ENCODE data around the gene STK11. TPM values are rescaled to one million over a fixed set of nuclear protein-coding genes. Genes with fewer than 3 reads are reported as not detected.
A peak's percentile ranks its signal among the peaks of the same experiment; 100 is the strongest.

The STK11 gene
- total and polyA plus RNA-seq, 4 donors = 30.1 to 59.5 (median 49.1) TPM

DNA sequence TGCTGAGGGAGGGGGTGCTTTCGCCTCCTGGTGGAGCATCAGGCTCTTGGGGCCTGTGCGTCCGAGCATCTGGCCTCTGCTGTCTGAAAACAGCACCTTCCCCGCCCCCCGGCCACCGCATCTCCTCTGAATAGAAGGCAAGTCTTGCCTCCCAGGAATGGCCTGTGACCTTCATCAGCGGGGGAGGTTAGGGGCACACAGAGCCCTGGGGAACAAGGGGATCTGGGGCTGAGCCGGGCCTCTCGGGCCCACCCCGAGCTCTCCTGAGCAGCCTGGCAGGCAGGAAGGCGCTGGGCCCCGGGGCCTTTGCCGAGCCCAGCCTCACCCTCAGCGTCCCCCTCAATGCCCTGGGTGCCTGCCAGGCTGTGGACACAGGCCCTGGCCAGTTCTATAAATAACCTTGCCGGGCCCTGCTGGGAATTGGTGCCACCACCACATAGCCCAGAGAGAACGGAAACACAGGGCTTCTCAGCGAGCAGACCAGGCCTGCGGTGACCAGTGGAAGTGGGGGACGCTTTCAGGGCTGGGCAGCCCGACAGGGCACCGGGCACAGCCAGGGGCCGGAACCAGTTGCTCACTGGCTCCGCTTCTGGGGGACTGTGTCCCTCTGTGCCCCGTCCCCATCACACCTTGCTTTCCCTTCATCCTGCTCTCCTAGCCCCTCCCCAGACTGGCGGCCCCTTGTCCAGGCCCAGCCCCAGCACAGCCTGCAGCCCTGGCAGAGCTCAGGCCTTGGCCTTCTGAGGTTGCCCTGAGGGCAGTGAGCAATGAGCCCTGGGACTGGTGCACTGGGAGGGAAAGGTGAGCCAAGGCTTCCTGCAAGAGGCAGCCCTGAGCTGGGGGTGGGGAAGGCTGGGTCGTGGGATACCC is 9.5 kb downstream of the STK11 start:
- intact Hi-C loops (cut with DNase I) = loop anchor here in 1 of 2 donors (2.0 kb wide), 1 partner anchor 52 kb away; no protein-coding TSS in a partner anchor
- peak; percentile 90 to 92 for DNase-seq

DNA sequence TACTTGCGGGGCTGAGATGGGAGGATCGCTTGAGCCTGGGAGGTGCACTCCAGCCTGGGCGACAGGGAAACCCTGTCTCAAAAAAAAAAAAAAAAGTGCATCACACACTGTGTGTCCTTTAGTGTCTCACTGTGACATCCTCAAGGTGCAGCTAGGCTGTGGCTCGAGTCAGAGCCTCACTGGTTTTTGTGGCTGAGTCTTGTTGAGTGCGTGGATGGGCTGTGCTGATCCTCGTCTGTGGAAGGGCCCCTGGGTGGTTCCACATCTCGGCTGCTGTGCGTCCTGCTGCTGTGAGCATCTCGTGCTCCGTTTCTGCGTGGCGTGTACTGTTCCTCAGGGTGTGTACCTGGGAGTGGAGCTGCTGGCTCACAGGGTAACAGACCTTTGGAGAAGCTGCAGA is 11.2 kb downstream of the STK11 start:
- Histone ChIP-seq H3K4me1 (ENCODE audit: control insufficient read depth in 1 of 2, insufficient read depth in 2 of 2, low read length in 2 of 2) (no peaks in the 10 kb centered on the region), H3K4me3 (ENCODE audit: low read length in 2 of 2) (no peak overlapping the region), H3K9me3 (ENCODE audit: control insufficient read depth, low read length) (no peaks in the 10 kb centered on the region), H3K36me3 (ENCODE audit: control insufficient read depth in 1 of 2, insufficient read depth in 2 of 2, low read length in 1 of 2) (peaks cover 0 to 2% of the 10 kb centered on the region in 2 donors), H3K27me3 (ENCODE audit: control insufficient read depth in 1 of 2, insufficient read depth in 2 of 2, low read length in 1 of 2) (no peaks in the 10 kb centered on the region), H3K27ac (ENCODE audit: low read depth in 1 of 2, low read length in 2 of 2) (peak overlapping the region in 1 of 2 donors; percentile 81)
- intact Hi-C loops (cut with DNase I) = no loop called here
- WGBS, 2 donors = 71 to 72% methylated on average over 12 of the region's 12 CpGs
- ATAC-seq (ENCODE audit: low FRiP score) (no peak), DNase-seq (no peak)

More for the DNA sequence above, 9.5 kb downstream of the STK11 start:
- ATAC-seq (ENCODE audit: low FRiP score) = peak; percentile 79
- H3K27me3 ChIP-seq (ENCODE audit: control insufficient read depth in 1 of 2, insufficient read depth in 2 of 2, low read length in 1 of 2) = no peaks in the 10 kb centered on the region
- H3K27ac ChIP-seq (ENCODE audit: low read depth in 1 of 2, low read length in 2 of 2) = peak overlapping the region; percentile 58 to 98
- no peaks in the 10 kb centered on the region for H3K4me1 ChIP-seq (ENCODE audit: control insufficient read depth in 1 of 2, insufficient read depth in 2 of 2, low read length in 2 of 2)
- no peaks in the 10 kb centered on the region for H3K9me3 ChIP-seq (ENCODE audit: control insufficient read depth, low read length)
- no peaks in the 10 kb centered on the region for H3K36me3 ChIP-seq (ENCODE audit: control insufficient read depth in 1 of 2, insufficient read depth in 2 of 2, low read length in 1 of 2)
- no peak overlapping the region for H3K4me3 ChIP-seq (ENCODE audit: low read length in 2 of 2)
- WGBS, 2 donors = 3 to 8% methylated on average over 25 to 26 of the region's 26 CpGs

DNA sequence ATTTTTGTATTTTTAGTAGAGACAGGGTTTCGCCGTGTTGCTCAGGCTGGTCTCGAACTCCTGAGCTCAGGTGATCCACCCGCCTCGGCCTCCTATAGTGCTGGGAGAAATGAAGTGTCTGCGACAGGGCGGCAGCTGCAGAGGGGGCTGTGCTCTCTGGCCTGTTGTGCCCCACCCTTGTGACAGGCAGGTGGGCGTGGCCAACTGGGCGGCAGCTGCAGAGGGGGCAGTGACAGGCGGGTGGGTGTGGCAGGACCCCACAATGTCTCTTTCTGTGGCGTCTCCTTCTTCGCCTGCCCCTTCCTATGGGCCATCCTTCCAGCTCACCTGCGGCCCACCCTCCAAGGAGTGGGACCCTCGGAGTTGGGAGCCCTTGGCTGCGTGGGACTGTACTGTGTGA is 11.8 kb downstream of the STK11 start:
- WGBS, 2 donors = 79 to 81% methylated on average over 15 of the region's 15 CpGs
- peak overlapping the region in 1 of 2 donors; percentile 62 for H3K27ac ChIP-seq (ENCODE audit: low read depth in 1 of 2, low read length in 2 of 2)

DNA sequence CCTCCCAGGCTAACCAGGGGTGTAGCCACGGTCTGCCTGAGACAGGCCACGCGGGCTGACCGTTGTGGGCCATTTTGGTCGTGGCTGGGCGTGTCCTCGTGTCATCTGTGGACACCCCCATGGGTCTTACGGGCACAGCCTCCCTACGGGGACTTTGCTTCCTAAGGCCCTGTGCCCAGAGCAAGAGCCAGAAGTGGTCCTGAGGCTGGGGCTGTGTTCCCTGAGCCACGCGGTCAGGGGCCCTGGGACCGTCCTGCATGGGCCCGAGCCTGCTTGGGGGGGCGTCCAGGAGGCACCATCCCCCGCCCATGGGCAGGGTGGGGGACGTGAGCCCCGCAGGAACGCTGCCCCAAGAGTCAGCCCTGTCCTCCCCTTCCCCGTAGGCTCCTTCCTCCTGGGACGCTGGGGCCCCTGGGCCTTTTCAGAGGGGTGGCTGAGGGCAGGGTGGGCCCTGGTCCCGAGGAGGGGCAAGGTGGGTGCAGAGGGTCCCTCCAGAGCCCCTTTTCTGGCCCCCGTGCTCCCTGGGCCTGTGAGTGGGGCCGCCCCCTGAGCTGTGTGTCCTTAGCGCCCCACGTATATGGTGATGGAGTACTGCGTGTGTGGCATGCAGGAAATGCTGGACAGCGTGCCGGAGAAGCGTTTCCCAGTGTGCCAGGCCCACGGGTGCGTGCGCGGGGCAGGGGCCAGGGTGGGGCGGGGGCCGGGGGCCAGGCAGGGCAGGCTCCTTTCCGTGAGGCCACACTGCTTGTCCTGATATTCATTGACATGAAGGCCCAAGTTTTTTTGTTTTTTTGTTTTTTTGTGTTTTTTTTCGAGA is 13.4 kb downstream of the STK11 start:
- 81 to 83% methylated on average over 36 to 37 of the region's 37 CpGs for WGBS, 2 donors
- intact Hi-C loops (cut with DNase I) = no loop called here
- Histone ChIP-seq H3K9me3 (ENCODE audit: control insufficient read depth, low read length) (no peaks in the 10 kb centered on the region), H3K4me1 (ENCODE audit: control insufficient read depth in 1 of 2, insufficient read depth in 2 of 2, low read length in 2 of 2) (no peaks in the 10 kb centered on the region), H3K27ac (ENCODE audit: low read depth in 1 of 2, low read length in 2 of 2) (peak overlapping the region in 1 of 2 donors; percentile 0), H3K36me3 (ENCODE audit: control insufficient read depth in 1 of 2, insufficient read depth in 2 of 2, low read length in 1 of 2) (peaks cover 0 to 2% of the 10 kb centered on the region in 2 donors), H3K27me3 (ENCODE audit: control insufficient read depth in 1 of 2, insufficient read depth in 2 of 2, low read length in 1 of 2) (no peaks in the 10 kb centered on the region), H3K4me3 (ENCODE audit: low read length in 2 of 2) (no peak overlapping the region)
- no peak for DNase-seq
- no peak for ATAC-seq (ENCODE audit: low FRiP score)

More for the DNA sequence above, 11.8 kb downstream of the STK11 start:
- intact Hi-C loops (cut with DNase I) = no loop called here
- H3K4me3 ChIP-seq (ENCODE audit: low read length in 2 of 2) = no peak overlapping the region
- no peaks in the 10 kb centered on the region for H3K9me3 ChIP-seq (ENCODE audit: control insufficient read depth, low read length)
- peaks cover 0 to 2% of the 10 kb centered on the region in 2 donors for H3K36me3 ChIP-seq (ENCODE audit: control insufficient read depth in 1 of 2, insufficient read depth in 2 of 2, low read length in 1 of 2)
- no peaks in the 10 kb centered on the region for H3K4me1 ChIP-seq (ENCODE audit: control insufficient read depth in 1 of 2, insufficient read depth in 2 of 2, low read length in 2 of 2)
- H3K27me3 ChIP-seq (ENCODE audit: control insufficient read depth in 1 of 2, insufficient read depth in 2 of 2, low read length in 1 of 2) = no peaks in the 10 kb centered on the region
- no peak for DNase-seq
- ATAC-seq (ENCODE audit: low FRiP score) = no peak

DNA sequence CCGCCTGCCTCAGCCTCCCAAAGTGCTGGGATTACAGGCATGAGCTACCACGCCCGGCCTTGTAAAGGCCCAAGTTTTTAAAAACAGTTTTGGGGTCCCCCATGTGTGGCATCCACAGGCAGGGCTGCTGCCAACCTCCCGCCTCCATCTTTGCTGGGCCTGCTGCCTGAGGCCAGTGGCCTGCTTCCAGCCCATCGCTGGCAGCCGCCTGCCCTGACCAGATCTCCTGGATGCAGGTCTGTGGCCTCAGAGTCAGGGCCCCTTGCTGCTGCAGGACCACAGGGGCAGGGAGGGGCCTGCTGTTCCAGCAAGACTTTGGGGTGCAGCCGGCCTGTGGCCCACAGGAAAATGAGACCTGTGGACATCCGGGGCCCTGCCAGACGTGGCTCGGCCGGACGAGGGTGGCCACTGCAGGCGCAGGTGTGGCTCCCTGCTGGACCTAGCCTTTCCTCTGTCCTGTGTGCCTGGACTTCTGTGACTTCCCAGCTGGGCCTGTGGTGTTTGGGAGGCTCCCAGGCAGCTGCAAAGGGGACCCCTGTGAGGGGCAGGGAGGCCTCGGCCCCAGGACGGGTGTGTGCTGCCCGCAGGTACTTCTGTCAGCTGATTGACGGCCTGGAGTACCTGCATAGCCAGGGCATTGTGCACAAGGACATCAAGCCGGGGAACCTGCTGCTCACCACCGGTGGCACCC is 14.4 kb downstream of the STK11 start:
- intact Hi-C loops (cut with DNase I) = loop anchor here in 1 of 2 donors (2.0 kb wide), 1 partner anchor 19 kb away; the partner anchor contains the start of gene CBARP
- H3K4me1 ChIP-seq (ENCODE audit: control insufficient read depth in 1 of 2, insufficient read depth in 2 of 2, low read length in 2 of 2) = no peaks in the 10 kb centered on the region
- 77 to 83% methylated on average over 19 of the region's 19 CpGs for WGBS, 2 donors

DNA sequence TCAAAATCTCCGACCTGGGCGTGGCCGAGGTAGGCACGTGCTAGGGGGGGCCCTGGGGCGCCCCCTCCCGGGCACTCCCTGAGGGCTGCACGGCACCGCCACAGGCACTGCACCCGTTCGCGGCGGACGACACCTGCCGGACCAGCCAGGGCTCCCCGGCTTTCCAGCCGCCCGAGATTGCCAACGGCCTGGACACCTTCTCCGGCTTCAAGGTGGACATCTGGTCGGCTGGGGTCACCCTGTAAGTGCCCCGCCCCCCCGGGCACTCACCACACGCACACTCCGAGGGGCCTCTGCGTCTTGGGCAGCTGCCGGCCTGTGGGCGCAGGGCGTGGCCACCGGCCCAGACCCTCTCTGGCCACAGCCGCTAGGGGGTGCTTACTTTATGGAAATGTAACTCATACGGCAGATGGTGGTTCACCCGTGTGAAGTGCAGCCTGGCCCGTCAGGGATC is 14.9 kb downstream of the STK11 start:
- no peaks in the 10 kb centered on the region for H3K9me3 ChIP-seq (ENCODE audit: control insufficient read depth, low read length)
- WGBS, 2 donors = 82 to 84% methylated on average over 31 to 33 of the region's 33 CpGs
- peak in 1 of 2 donors; percentile 74 for DNase-seq
- no peak for ATAC-seq (ENCODE audit: low FRiP score)
- H3K4me3 ChIP-seq (ENCODE audit: low read length in 2 of 2) = no peak overlapping the region
- no peaks in the 10 kb centered on the region for H3K4me1 ChIP-seq (ENCODE audit: control insufficient read depth in 1 of 2, insufficient read depth in 2 of 2, low read length in 2 of 2)
- peaks cover 0 to 2% of the 10 kb centered on the region in 2 donors for H3K36me3 ChIP-seq (ENCODE audit: control insufficient read depth in 1 of 2, insufficient read depth in 2 of 2, low read length in 1 of 2)
- intact Hi-C loops (cut with DNase I) = loop anchor here in 1 of 2 donors (2.0 kb wide), 1 partner anchor 18 kb away; the partner anchor contains the start of gene CBARP
- H3K27me3 ChIP-seq (ENCODE audit: control insufficient read depth in 1 of 2, insufficient read depth in 2 of 2, low read length in 1 of 2) = no peaks in the 10 kb centered on the region
- no peak overlapping the region for H3K27ac ChIP-seq (ENCODE audit: low read depth in 1 of 2, low read length in 2 of 2)

More for the DNA sequence above, 14.4 kb downstream of the STK11 start:
- no peaks in the 10 kb centered on the region for H3K27me3 ChIP-seq (ENCODE audit: control insufficient read depth in 1 of 2, insufficient read depth in 2 of 2, low read length in 1 of 2)
- peaks cover 0 to 2% of the 10 kb centered on the region in 2 donors for H3K36me3 ChIP-seq (ENCODE audit: control insufficient read depth in 1 of 2, insufficient read depth in 2 of 2, low read length in 1 of 2)
- no peaks in the 10 kb centered on the region for H3K9me3 ChIP-seq (ENCODE audit: control insufficient read depth, low read length)
- no peak for ATAC-seq (ENCODE audit: low FRiP score)
- H3K27ac ChIP-seq (ENCODE audit: low read depth in 1 of 2, low read length in 2 of 2) = no peak overlapping the region
- no peak for DNase-seq
- no peak overlapping the region for H3K4me3 ChIP-seq (ENCODE audit: low read length in 2 of 2)

DNA sequence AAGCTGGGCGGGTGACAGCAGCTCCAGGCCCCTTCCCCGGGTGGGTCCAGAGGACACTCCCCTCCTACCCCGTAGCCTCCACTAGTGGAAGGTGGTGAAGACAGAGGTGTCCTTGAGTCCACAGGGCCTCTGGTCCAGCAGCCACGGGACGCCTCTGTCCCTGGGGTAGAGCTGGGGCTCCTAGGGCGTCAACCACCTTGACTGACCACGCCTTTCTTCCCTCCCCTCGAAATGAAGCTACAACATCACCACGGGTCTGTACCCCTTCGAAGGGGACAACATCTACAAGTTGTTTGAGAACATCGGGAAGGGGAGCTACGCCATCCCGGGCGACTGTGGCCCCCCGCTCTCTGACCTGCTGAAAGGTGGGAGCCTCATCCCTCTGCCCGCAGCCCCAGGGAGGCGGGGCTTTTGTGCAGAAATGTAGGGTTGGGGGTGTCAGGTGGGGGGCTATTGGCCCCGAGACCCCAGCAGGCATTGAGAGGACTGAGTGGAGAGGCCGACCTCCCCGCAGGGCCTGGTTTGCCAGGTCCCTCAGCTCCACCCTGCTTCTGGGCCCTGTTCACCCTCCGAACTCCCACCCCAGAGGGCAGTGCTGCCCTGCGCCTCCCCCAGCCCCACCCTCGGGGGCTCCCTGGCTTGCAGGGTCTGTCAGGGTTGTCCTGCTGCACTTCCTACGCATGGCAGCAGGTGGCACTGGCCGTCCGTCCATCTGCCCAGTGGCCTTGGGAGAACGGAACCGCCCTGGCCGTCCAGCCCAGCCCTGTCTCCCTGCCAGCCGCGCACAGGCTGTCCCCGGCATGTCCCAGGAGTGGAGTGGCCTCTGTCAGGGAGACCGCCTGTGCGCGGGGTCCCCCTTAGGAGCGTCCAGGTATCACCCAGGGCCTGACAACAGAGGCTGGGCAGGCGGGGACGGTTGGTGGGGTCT is 15.7 kb downstream of the STK11 start:
- ATAC-seq (ENCODE audit: low FRiP score) (peak; percentile 68), DNase-seq (peak; percentile 82 to 93)
- no peaks in the 10 kb centered on the region for H3K4me1 ChIP-seq (ENCODE audit: control insufficient read depth in 1 of 2, insufficient read depth in 2 of 2, low read length in 2 of 2)
- 51 to 57% methylated on average over 37 to 38 of the region's 38 CpGs for WGBS, 2 donors
- no peaks in the 10 kb centered on the region for H3K27me3 ChIP-seq (ENCODE audit: control insufficient read depth in 1 of 2, insufficient read depth in 2 of 2, low read length in 1 of 2)
- H3K4me3 ChIP-seq (ENCODE audit: low read length in 2 of 2) = no peak overlapping the region
- intact Hi-C loops (cut with DNase I) = loop anchor here in 1 of 2 donors (2.0 kb wide), 1 partner anchor 18 kb away; the partner anchor contains the start of gene CBARP
- no peaks in the 10 kb centered on the region for H3K9me3 ChIP-seq (ENCODE audit: control insufficient read depth, low read length)
- H3K36me3 ChIP-seq (ENCODE audit: control insufficient read depth in 1 of 2, insufficient read depth in 2 of 2, low read length in 1 of 2) = peaks cover 0 to 2% of the 10 kb centered on the region in 2 donors
- no peak overlapping the region for H3K27ac ChIP-seq (ENCODE audit: low read depth in 1 of 2, low read length in 2 of 2)

Measured in aorta (tissue), 5 donors.